DOHH2 (cell line): Measurements from ENCODE around the gene MLLT10.

Source experiments
- H3F3A ChIP-seq: fragments of 200-600 bp; sonication (generic), shearing (Covaris generic); 2 replicates; pipeline ENCODE4 v1.6.0; 2016; ENCODE audit warnings: antibody characterized with exemption, mild to moderate bottlenecking; ENCODE audit not compliant: control insufficient read depth, insufficient read depth
- H3K27ac ChIP-seq: fragments of 200-600 bp; sonication (generic); 2 replicates; pipeline ENCODE4 v1.5.1; 2014; ENCODE audit warnings: low read depth, mild to moderate bottlenecking, low read length, moderate library complexity
- H3K27me3 ChIP-seq: fragments of 200-600 bp; sonication (generic); 2 replicates; pipeline ENCODE4 v1.6.1; 2014; ENCODE audit warnings: mild to moderate bottlenecking, low read length, mixed read lengths; ENCODE audit not compliant: control insufficient read depth
- H3K36me3 ChIP-seq: fragments of 200-600 bp; sonication (generic); 2 replicates; pipeline ENCODE4 v1.6.1; 2014; ENCODE audit warnings: mild to moderate bottlenecking, low read length, moderate library complexity, mixed read lengths; ENCODE audit not compliant: control insufficient read depth
- H3K4me1 ChIP-seq: fragments of 200-600 bp; sonication (generic); 2 replicates; pipeline ENCODE4 v1.6.1; 2014; ENCODE audit warnings: mild to moderate bottlenecking, low read length, mixed read lengths; ENCODE audit not compliant: control insufficient read depth
- H3K4me2 ChIP-seq: fragments of 200-600 bp; sonication (generic); 2 replicates; pipeline ENCODE4 v1.6.0; 2014; ENCODE audit warnings: mild to moderate bottlenecking, low read length, moderate library complexity
- H3K4me3 ChIP-seq: fragments of 200-600 bp; sonication (generic); 2 replicates; pipeline ENCODE4 v1.5.1; 2014; ENCODE audit warnings: mild to moderate bottlenecking, low read length, mixed read lengths
- H3K79me2 ChIP-seq: fragments of 200-600 bp; sonication (generic); 2 replicates; pipeline ENCODE4 v1.6.1; 2014; ENCODE audit warnings: mild to moderate bottlenecking, low read length, mixed read lengths; ENCODE audit not compliant: control insufficient read depth
- H3K9me2 ChIP-seq: fragments of 200-600 bp; sonication (generic); replicated peaks from 2 replicates; pipeline ENCODE4 v1.6.1; 2014; ENCODE audit warnings: mild to moderate bottlenecking, low read length, mixed read lengths; ENCODE audit not compliant: control insufficient read depth
- H3K9me3 ChIP-seq: fragments of 200-600 bp; sonication (generic); 2 replicates; pipeline ENCODE4 v1.6.1; 2014; ENCODE audit warnings: antibody characterized with exemption, low read length, mixed read lengths; ENCODE audit not compliant: control insufficient read depth, insufficient read depth
- H4K20me1 ChIP-seq: fragments of 200-600 bp; sonication (generic); 2 replicates; pipeline ENCODE4 v1.6.0; 2014; ENCODE audit warnings: low read depth, mild to moderate bottlenecking, antibody characterized with exemption, low read length, moderate library complexity; ENCODE audit not compliant: control insufficient read depth, insufficient read depth
- CTCF ChIP-seq: fragments of 200-600 bp; sonication (generic); IDR thresholded peaks from one replicate; pipeline ENCODE4 v1.5.1; 2014; ENCODE audit warnings: antibody characterized with exemption, mild to moderate bottlenecking, low read depth, low read length; ENCODE audit not compliant: poor library complexity, severe bottlenecking
- EZH2phosphoT487 ChIP-seq: fragments of 200-600 bp; sonication (generic); IDR thresholded peaks from 2 replicates; pipeline ENCODE4 v1.6.1; 2017; ENCODE audit warnings: borderline replicate concordance, mild to moderate bottlenecking, antibody characterized with exemption, low read length, moderate library complexity, mixed read lengths

Gene MLLT10

GRCh38 chr10:21688870-21689269 is 154.8 kb downstream of the MLLT10 start:
- Histone ChIP-seq H3K4me1 (no peaks in the 10 kb centered on the region), H3K36me3 (peaks cover 44% of the 10 kb centered on the region), H3K4me2 (no peak overlapping the region), H3F3A (no peaks in the 10 kb centered on the region), H3K9me3 (no peaks in the 10 kb centered on the region), H3K79me2 (no peaks in the 10 kb centered on the region), H4K20me1 (no peaks in the 10 kb centered on the region), H3K4me3 (no peak overlapping the region), H3K27ac (no peak overlapping the region), H3K27me3 (no peaks in the 10 kb centered on the region), H3K9me2 (no peaks in the 10 kb centered on the region)
- TF ChIP-seq CTCF (no peak), EZH2phosphoT487 (no peak)

DNA sequence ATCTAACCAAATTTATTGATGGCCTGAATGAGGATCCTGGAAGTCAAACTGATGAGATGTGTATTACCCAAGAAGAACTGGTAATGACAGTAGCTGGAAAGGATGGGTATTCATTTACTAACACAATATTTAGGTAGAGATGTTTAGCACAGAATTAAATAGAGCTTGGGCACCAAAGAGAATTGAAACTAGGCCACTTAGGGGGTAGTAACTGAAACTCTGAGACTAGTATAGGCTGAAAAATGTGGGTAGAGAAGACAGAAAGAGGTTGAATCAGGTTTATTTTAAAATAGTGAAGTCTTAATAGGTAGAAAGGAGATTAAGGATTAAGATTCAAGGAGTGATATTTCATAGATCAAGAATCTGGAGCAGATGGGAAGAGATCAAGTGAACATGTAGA is 155.8 kb downstream of the MLLT10 start:
- Histone ChIP-seq H3K79me2 (no peaks in the 10 kb centered on the region), H3K27me3 (no peaks in the 10 kb centered on the region), H3K4me3 (no peak overlapping the region), H3K9me2 (no peaks in the 10 kb centered on the region), H3K9me3 (no peaks in the 10 kb centered on the region), H3K27ac (no peak overlapping the region), H3K4me2 (no peak overlapping the region), H3K4me1 (no peaks in the 10 kb centered on the region), H3F3A (no peaks in the 10 kb centered on the region), H4K20me1 (no peaks in the 10 kb centered on the region), H3K36me3 (peaks cover 49% of the 10 kb centered on the region)
- TF ChIP-seq CTCF (no peak), EZH2phosphoT487 (no peak)

GRCh38 chr10:21692916-21693315 is 158.9 kb downstream of the MLLT10 start:
- Histone ChIP-seq H3K9me3 (peaks cover 4% of the 10 kb centered on the region; the same call in 1 of the 2 replicates), H3K4me1 (no peaks in the 10 kb centered on the region), H3K4me2 (no peak overlapping the region), H3K36me3 (peaks cover 54% of the 10 kb centered on the region), H3K27me3 (no peaks in the 10 kb centered on the region), H3F3A (no peaks in the 10 kb centered on the region), H3K79me2 (peaks cover 5% of the 10 kb centered on the region), H3K27ac (no peak overlapping the region), H4K20me1 (no peaks in the 10 kb centered on the region), H3K9me2 (no peaks in the 10 kb centered on the region), H3K4me3 (no peak overlapping the region)
- TF ChIP-seq CTCF (no peak), EZH2phosphoT487 (no peak)

- Histone ChIP-seq H3K27ac (no peak overlapping the region), H3K9me2 (no peaks in the 10 kb centered on the region), H3K9me3 (peaks cover 9% of the 10 kb centered on the region; the same call in 1 of the 2 replicates), H3K4me3 (no peak overlapping the region), H3K27me3 (no peaks in the 10 kb centered on the region), H3K4me2 (no peak overlapping the region), H3K79me2 (peaks cover 10% of the 10 kb centered on the region), H3K4me1 (no peaks in the 10 kb centered on the region), H3K36me3 (peaks cover 55% of the 10 kb centered on the region), H4K20me1 (no peaks in the 10 kb centered on the region), H3F3A (no peaks in the 10 kb centered on the region)
- no peak for TF ChIP-seq EZH2phosphoT487
- TF ChIP-seq CTCF, result no peak
These were observed 159.4 kb downstream of the MLLT10 start for GRCh38 chr10:21693418-21693817.
